ENCODE results near the gene CNBP.
"Not testable (repeated sequence)": the region's sequence is repeated elsewhere in the genome, so short reads cannot be mapped to it uniquely, and the experiment has no call there.

The CNBP gene

DNA sequence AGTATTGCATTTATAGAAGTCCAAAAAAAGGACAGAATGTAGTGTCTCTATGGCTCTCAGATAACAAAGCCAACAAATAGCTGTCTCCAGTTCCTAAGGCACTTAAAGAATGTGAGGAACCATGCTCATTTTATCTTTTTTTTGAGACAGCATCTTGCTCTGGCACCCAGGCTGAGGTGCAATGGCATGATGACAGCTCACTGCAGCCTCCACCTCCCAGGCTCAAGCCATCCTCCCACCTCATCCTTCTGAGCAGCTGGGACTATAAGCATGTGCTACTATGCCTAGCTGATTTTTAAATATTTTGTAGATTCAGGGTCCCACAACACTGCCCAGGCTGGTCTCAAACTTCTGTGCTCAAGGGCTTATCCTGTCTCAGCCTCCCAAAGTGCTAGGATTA, 38.9 kb downstream of the CNBP start:
- no peak overlapping the region for H3K9ac ChIP-seq (ENCODE audit: low read depth, low read length, poor library complexity, severe bottlenecking)
- H4K20me1 ChIP-seq (ENCODE audit: insufficient read depth, low read length, poor library complexity, severe bottlenecking), result peaks cover 4% of the 10 kb centered on the region
- H3K4me1 ChIP-seq (ENCODE audit: insufficient read depth, low read length, poor library complexity, severe bottlenecking), result no peaks in the 10 kb centered on the region
- TF ChIP-seq EZH2phosphoT487 (IDR thresholded peaks at IDR 0.05; ENCODE audit: borderline replicate concordance), result no peak
- TF ChIP-seq, protein P1, sequence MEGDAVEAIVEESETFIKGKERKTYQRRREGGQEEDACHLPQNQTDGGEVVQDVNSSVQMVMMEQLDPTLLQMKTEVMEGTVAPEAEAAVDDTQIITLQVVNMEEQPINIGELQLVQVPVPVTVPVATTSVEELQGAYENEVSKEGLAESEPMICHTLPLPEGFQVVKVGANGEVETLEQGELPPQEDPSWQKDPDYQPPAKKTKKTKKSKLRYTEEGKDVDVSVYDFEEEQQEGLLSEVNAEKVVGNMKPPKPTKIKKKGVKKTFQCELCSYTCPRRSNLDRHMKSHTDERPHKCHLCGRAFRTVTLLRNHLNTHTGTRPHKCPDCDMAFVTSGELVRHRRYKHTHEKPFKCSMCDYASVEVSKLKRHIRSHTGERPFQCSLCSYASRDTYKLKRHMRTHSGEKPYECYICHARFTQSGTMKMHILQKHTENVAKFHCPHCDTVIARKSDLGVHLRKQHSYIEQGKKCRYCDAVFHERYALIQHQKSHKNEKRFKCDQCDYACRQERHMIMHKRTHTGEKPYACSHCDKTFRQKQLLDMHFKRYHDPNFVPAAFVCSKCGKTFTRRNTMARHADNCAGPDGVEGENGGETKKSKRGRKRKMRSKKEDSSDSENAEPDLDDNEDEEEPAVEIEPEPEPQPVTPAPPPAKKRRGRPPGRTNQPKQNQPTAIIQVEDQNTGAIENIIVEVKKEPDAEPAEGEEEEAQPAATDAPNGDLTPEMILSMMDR (conservative IDR thresholded peaks at IDR 0.05; ENCODE audit: low read length), result no peak
- H3K9me3 ChIP-seq (ENCODE audit: insufficient read depth, low read depth, low read length), result no peaks in the 10 kb centered on the region
- no peaks in the 10 kb centered on the region for H3K27me3 ChIP-seq (ENCODE audit: insufficient read depth, low read length, poor library complexity, severe bottlenecking)
- H3K36me3 ChIP-seq (ENCODE audit: insufficient read depth, low read length), result peaks cover 34% of the 10 kb centered on the region; the same call in 1 of the 2 replicates
- H3K79me2 ChIP-seq (ENCODE audit: insufficient read depth, low read length), result no peaks in the 10 kb centered on the region
- no peak overlapping the region for H3K4me3 ChIP-seq (ENCODE audit: low read length, poor library complexity, severe bottlenecking)
- no peaks in the 10 kb centered on the region for H3F3A ChIP-seq (ENCODE audit: low read depth)
- H2AFZ ChIP-seq (ENCODE audit: low read length), result no peak overlapping the region
- no peak overlapping the region for H3K4me2 ChIP-seq (ENCODE audit: low read depth, low read length, poor library complexity, severe bottlenecking)
- H3K9me2 ChIP-seq (replicated peaks; ENCODE audit: low read depth, low read length), result no peaks in the 10 kb centered on the region

DNA sequence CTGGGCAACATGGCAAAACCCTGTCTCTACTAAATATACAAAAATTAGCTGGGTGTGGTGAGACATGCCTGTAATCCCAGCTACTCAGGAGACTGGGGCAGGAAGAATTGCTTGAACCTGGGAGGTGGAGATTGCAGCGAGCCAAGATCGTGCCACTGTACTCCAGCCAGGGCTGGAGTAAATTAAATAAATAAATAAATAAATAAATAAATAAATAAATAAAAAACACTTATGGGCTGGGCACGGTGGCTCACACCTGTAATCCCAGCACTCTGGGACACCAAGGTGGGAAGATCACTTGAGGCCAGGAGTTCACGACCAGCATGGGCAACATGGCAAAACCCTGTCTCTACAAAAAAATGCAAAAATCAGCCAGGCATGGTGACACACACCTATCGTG, 42.7 kb downstream of the CNBP start:
- not testable (repeated sequence) for H3K9me3 ChIP-seq (ENCODE audit: insufficient read depth, low read depth, low read length); H3K4me3 ChIP-seq (ENCODE audit: low read length, poor library complexity, severe bottlenecking); H4K20me1 ChIP-seq (ENCODE audit: insufficient read depth, low read length, poor library complexity, severe bottlenecking); H3K4me1 ChIP-seq (ENCODE audit: insufficient read depth, low read length, poor library complexity, severe bottlenecking); H3K9ac ChIP-seq (ENCODE audit: low read depth, low read length, poor library complexity, severe bottlenecking); H3K27me3 ChIP-seq (ENCODE audit: insufficient read depth, low read length, poor library complexity, severe bottlenecking); H3K4me2 ChIP-seq (ENCODE audit: low read depth, low read length, poor library complexity, severe bottlenecking); H3F3A ChIP-seq (ENCODE audit: low read depth); H3K79me2 ChIP-seq (ENCODE audit: insufficient read depth, low read length); H2AFZ ChIP-seq (ENCODE audit: low read length); H3K9me2 ChIP-seq (replicated peaks; ENCODE audit: low read depth, low read length)
- peaks cover 41% of the 10 kb centered on the region; the same call in 1 of the 2 replicates for H3K36me3 ChIP-seq (ENCODE audit: insufficient read depth, low read length)

DNA sequence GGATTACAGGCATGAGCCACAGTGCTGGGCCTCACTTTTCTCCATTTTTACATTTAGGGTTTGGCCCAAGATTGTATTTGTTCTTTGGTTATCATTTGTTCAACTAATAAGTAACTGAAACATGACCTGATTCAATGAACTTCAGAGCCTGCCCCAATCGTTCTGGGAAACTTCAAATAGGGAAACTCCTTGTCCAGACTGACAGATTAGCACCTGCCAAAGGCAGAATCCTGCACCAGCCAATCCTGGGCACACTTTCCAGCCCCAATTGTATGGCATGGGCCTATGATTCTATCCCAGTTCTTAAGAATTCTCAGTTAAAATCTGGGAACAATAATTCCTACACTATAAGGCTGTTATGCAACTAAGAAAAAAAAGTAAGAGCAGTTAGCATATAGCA, 43.8 kb downstream of the CNBP start:
- H3K4me2 ChIP-seq (ENCODE audit: low read depth, low read length, poor library complexity, severe bottlenecking), result no peak overlapping the region
- no peaks in the 10 kb centered on the region for H3K27me3 ChIP-seq (ENCODE audit: insufficient read depth, low read length, poor library complexity, severe bottlenecking)
- no peak overlapping the region for H3K9ac ChIP-seq (ENCODE audit: low read depth, low read length, poor library complexity, severe bottlenecking)
- H4K20me1 ChIP-seq (ENCODE audit: insufficient read depth, low read length, poor library complexity, severe bottlenecking), result no peaks in the 10 kb centered on the region
- no peaks in the 10 kb centered on the region for H3K9me3 ChIP-seq (ENCODE audit: insufficient read depth, low read depth, low read length)
- H3K36me3 ChIP-seq (ENCODE audit: insufficient read depth, low read length), result peaks cover 36% of the 10 kb centered on the region; the same call in 1 of the 2 replicates
- no peaks in the 10 kb centered on the region for H3F3A ChIP-seq (ENCODE audit: low read depth)
- no peak overlapping the region for H3K4me3 ChIP-seq (ENCODE audit: low read length, poor library complexity, severe bottlenecking)
- H3K79me2 ChIP-seq (ENCODE audit: insufficient read depth, low read length), result no peaks in the 10 kb centered on the region
- no peaks in the 10 kb centered on the region for H3K9me2 ChIP-seq (replicated peaks; ENCODE audit: low read depth, low read length)
- H3K4me1 ChIP-seq (ENCODE audit: insufficient read depth, low read length, poor library complexity, severe bottlenecking), result no peaks in the 10 kb centered on the region
- TF ChIP-seq, protein P1 (conservative IDR thresholded peaks at IDR 0.05; ENCODE audit: low read length), result no peak
- TF ChIP-seq EZH2phosphoT487 (IDR thresholded peaks at IDR 0.05; ENCODE audit: borderline replicate concordance), result no peak
- no peak overlapping the region for H2AFZ ChIP-seq (ENCODE audit: low read length)

DNA sequence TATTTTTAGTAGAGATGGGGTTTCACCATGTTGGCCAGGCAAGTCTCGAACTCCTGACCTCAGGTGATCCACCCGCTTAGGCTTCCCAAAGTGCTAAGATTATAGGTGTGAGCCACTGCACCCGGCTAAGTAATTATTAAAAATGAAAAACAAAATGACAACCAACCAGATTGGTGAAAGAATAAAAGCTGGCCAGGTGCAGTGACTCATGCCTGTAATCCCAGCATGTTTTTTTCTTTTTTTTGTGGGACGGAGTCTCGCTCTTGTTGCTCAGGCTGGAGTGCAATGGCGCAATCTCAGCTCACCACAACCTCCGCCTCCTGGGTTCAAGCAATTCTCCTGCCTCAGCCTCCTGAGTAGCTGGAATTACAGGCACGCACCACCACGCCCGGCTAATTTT, 47.4 kb downstream of the CNBP start:
- not testable (repeated sequence) for H3K9me3 ChIP-seq (ENCODE audit: insufficient read depth, low read depth, low read length); H3K4me3 ChIP-seq (ENCODE audit: low read length, poor library complexity, severe bottlenecking); H3K27me3 ChIP-seq (ENCODE audit: insufficient read depth, low read length, poor library complexity, severe bottlenecking); H3F3A ChIP-seq (ENCODE audit: low read depth); H3K79me2 ChIP-seq (ENCODE audit: insufficient read depth, low read length); H3K4me2 ChIP-seq (ENCODE audit: low read depth, low read length, poor library complexity, severe bottlenecking); H3K9me2 ChIP-seq (replicated peaks; ENCODE audit: low read depth, low read length); H3K4me1 ChIP-seq (ENCODE audit: insufficient read depth, low read length, poor library complexity, severe bottlenecking); H3K9ac ChIP-seq (ENCODE audit: low read depth, low read length, poor library complexity, severe bottlenecking); H2AFZ ChIP-seq (ENCODE audit: low read length); H4K20me1 ChIP-seq (ENCODE audit: insufficient read depth, low read length, poor library complexity, severe bottlenecking)
- H3K36me3 ChIP-seq (ENCODE audit: insufficient read depth, low read length), result peaks cover 52% of the 10 kb centered on the region; the same call in 1 of the 2 replicates

Data from Loucy (cell line).